ENCODE measurements around the gene ADARB1.

ADARB1 gene

DNA sequence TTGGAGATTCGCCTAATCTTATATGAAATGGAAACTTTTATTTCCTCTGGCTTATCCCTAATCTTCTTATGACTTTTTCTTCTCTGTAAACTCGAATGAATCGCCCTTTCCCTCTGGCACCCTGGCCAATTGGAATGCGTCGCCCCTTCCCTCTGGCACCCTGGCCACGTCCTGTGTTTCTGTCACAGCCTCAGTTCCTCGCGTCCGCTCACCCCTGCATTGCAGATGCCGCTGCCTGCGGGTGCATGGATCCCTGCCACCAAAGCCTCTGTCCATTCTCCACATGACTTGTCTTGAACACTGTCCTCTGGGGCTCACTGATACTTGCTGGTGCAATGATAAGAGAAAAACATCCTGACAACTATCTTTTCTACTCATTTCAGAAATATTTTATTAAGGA is 104.6 kb downstream of the ADARB1 start:
- H3K27me3 ChIP-seq (ENCODE audit: low read depth) = no peaks in the 10 kb centered on the region
- in situ Hi-C loops (cut with MboI; ENCODE audit: low sequenced_read_pairs) = no loop called here
- no peaks in the 10 kb centered on the region for H3K4me1 ChIP-seq
- H3K36me3 ChIP-seq (replicated peaks) = no peaks in the 10 kb centered on the region
- no peak for DNase-seq (ENCODE audit: low spot score in 2 of 2)
- H3K9me3 ChIP-seq = no peaks in the 10 kb centered on the region
- H3K4me3 ChIP-seq = no peak overlapping the region

DNA sequence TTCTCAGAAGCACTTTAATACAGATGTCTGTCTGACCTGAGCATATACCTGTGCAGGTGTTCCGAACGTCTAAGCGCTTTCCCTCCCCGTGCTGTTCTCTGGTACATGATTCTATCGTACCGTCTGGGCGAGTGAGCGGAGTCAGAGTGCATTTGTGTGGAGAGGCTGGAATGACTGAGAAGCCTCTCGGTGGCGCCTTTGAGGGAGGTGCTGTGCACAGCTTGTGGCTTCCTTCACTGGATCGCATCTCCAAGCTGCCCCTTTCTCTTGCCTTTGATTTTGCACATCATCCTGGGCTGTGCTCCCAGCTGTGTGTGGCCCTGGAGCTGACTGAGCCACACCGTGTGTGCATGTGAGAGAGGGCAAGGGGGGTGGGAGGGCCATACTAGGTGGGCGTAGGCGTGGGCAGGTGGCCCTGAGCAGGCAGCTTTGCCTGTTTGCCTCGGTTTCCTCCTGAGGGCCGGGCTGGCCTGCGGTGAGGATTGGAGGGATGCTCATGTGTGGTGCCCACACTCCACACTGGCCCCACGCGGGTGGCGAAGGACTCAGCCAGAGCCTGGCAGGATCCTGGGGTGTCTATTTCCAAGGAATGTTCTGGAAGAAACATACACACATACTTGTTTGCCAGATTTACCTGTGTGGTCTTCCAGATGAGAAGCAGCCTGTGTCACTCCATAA is 105.3 kb downstream of the ADARB1 start:
- H3K4me1 ChIP-seq = no peaks in the 10 kb centered on the region
- H3K9me3 ChIP-seq = no peaks in the 10 kb centered on the region
- DNase-seq (ENCODE audit: low spot score in 2 of 2) = no peak
- in situ Hi-C loops (cut with MboI; ENCODE audit: low sequenced_read_pairs) = no loop called here
- no peaks in the 10 kb centered on the region for H3K27me3 ChIP-seq (ENCODE audit: low read depth)
- no peak overlapping the region for H3K4me3 ChIP-seq
- H3K36me3 ChIP-seq (replicated peaks) = no peaks in the 10 kb centered on the region

DNA sequence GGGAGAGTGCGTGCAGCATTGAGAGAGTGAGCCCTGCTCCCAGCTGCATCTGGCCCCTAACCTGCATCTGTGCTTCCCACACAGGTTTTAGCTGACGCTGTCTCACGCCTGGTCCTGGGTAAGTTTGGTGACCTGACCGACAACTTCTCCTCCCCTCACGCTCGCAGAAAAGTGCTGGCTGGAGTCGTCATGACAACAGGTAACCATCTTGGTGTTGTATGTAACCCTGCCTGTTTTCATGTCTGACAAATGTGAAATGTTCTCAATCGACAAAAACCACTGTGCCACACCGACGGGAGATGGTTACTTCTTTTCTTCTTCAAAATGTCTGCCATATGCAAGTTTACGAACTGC is 105.8 kb downstream of the ADARB1 start:
- Histone ChIP-seq H3K27me3 (ENCODE audit: low read depth) (no peaks in the 10 kb centered on the region), H3K36me3 (replicated peaks) (no peaks in the 10 kb centered on the region), H3K4me3 (no peak overlapping the region), H3K4me1 (no peaks in the 10 kb centered on the region), H3K9me3 (no peaks in the 10 kb centered on the region)
- DNase-seq (ENCODE audit: low spot score in 2 of 2) = no peak
- in situ Hi-C loops (cut with MboI; ENCODE audit: low sequenced_read_pairs) = no loop called here

DNA sequence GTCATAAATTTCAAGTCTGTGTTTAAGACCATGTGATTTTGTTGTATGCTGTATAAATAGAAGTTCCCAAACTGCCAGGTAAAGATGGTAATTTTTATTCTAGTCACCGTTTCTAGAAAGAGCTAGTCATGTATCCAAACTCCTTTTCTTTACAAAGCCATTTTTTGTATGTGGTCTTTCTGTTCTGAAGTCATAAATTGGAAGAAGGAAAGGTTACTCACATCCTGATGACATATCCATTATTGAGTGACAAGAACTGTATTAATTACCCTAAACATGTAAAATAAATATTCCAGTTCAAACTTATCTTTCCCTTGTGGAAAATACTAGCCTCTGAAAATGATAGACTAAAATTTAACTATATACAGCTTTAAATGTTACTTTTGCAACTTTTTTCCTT is 108.6 kb downstream of the ADARB1 start:
- no peaks in the 10 kb centered on the region for H3K27me3 ChIP-seq (ENCODE audit: low read depth)
- in situ Hi-C loops (cut with MboI; ENCODE audit: low sequenced_read_pairs) = no loop called here

DNA sequence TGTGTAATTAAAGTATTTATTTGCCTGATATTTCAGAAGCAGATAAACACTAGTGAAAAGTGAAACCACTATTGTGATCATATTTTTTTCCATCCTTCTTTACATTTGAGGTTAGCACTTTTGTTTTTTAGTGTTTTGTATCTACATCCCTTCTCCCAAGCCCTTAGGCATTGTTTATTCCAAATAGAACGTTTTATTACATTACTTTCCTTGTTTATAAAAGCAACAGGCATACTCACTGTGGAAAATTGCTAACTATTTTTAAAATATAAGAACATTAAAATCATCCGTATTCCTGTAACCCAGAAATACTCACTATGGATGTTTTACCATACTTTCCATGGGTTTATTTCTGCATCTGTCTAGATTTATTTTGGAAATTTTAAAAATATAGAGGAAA is 109.5 kb downstream of the ADARB1 start:
- H3K9me3 ChIP-seq = peaks cover 3% of the 10 kb centered on the region; the same call in 1 of the 2 replicates
- in situ Hi-C loops (cut with MboI; ENCODE audit: low sequenced_read_pairs) = no loop called here
- no peaks in the 10 kb centered on the region for H3K4me1 ChIP-seq
- DNase-seq (ENCODE audit: low spot score in 2 of 2) = no peak
- H3K36me3 ChIP-seq (replicated peaks) = peaks cover 9% of the 10 kb centered on the region; the same call in 1 of the 2 replicates
- no peaks in the 10 kb centered on the region for H3K27me3 ChIP-seq (ENCODE audit: low read depth)
- no peak overlapping the region for H3K4me3 ChIP-seq

More for the DNA sequence above, 108.6 kb downstream of the ADARB1 start:
- Histone ChIP-seq H3K36me3 (replicated peaks) (peaks cover 9% of the 10 kb centered on the region; the same call in 1 of the 2 replicates), H3K9me3 (peaks cover 3% of the 10 kb centered on the region; the same call in 1 of the 2 replicates), H3K4me1 (no peaks in the 10 kb centered on the region), H3K4me3 (no peak overlapping the region)
- no peak for DNase-seq (ENCODE audit: low spot score in 2 of 2)

DNA sequence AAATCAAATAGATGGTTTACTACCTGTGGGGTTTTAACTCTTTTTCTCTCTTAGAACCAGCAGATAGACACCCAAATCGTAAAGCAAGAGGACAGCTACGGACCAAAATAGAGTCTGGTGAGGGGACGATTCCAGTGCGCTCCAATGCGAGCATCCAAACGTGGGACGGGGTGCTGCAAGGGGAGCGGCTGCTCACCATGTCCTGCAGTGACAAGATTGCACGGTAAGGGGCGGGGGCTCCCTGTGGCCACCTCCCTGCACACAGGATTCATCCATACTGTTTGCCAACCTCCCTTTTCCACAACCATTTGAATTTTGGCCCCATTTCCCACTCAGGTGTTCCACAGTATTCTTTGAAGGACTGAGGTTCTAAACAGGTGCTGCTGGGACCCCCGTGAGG is 110.5 kb downstream of the ADARB1 start:
- in situ Hi-C loops (cut with MboI; ENCODE audit: low sequenced_read_pairs) = no loop called here
- H3K36me3 ChIP-seq (replicated peaks) = peaks cover 9% of the 10 kb centered on the region; the same call in 1 of the 2 replicates

DNA sequence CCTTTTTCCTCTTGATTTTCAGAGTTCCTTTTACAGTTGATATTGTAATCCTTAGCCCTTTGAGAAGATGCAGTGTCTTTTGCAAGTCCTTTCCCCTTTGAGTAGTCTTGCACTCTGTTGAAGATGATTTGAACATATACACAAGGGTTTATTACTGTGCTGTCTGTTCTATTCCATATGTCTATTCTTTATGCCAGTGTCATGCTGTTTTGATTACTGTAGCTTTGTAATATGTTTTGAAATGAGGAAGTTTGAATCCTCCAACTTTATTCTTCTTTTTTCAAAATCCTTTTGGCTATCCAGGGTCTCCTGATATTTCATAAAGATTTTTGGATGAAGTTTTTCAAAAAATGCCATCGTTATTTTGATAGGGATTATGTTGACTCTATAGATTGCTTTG is 112.3 kb downstream of the ADARB1 start:
- Histone ChIP-seq H3K4me3 (no peak overlapping the region), H3K9me3 (peaks cover 3% of the 10 kb centered on the region; the same call in 1 of the 2 replicates), H3K4me1 (no peaks in the 10 kb centered on the region), H3K36me3 (replicated peaks) (peaks cover 9% of the 10 kb centered on the region; the same call in 1 of the 2 replicates), H3K27me3 (ENCODE audit: low read depth) (no peaks in the 10 kb centered on the region)
- in situ Hi-C loops (cut with MboI; ENCODE audit: low sequenced_read_pairs) = no loop called here
- no peak for DNase-seq (ENCODE audit: low spot score in 2 of 2)

More for the DNA sequence above, 110.5 kb downstream of the ADARB1 start:
- DNase-seq (ENCODE audit: low spot score in 2 of 2) = no peak
- Histone ChIP-seq H3K27me3 (ENCODE audit: low read depth) (no peaks in the 10 kb centered on the region), H3K4me3 (no peak overlapping the region), H3K4me1 (no peaks in the 10 kb centered on the region), H3K9me3 (peaks cover 3% of the 10 kb centered on the region; the same call in 1 of the 2 replicates)

DNA sequence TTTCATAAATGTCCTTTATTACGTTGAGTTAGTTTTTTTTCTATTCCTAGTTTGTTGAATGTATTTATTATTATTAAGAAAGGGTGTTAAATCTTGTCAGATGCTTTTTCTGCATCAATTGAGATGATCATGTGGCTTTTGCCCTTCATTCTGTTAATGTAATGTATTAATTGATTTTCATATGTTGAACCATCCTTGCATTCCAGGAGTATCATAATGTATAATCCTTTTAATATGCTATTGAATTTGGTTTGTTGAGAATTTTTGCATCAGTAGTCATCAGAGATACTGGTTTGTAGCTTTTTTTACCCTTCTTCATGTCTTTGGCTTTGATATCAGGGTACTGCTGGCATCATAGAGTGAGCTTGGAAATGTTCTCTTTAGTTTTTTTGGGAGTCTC is 113.3 kb downstream of the ADARB1 start:
- peaks cover 9% of the 10 kb centered on the region; the same call in 1 of the 2 replicates for H3K36me3 ChIP-seq (replicated peaks)
- H3K9me3 ChIP-seq = peaks cover 3% of the 10 kb centered on the region; the same call in 1 of the 2 replicates
- no peak for DNase-seq (ENCODE audit: low spot score in 2 of 2)
- no peaks in the 10 kb centered on the region for H3K4me1 ChIP-seq
- H3K4me3 ChIP-seq = no peak overlapping the region
- H3K27me3 ChIP-seq (ENCODE audit: low read depth) = no peaks in the 10 kb centered on the region
- in situ Hi-C loops (cut with MboI; ENCODE audit: low sequenced_read_pairs) = no loop called here

DNA sequence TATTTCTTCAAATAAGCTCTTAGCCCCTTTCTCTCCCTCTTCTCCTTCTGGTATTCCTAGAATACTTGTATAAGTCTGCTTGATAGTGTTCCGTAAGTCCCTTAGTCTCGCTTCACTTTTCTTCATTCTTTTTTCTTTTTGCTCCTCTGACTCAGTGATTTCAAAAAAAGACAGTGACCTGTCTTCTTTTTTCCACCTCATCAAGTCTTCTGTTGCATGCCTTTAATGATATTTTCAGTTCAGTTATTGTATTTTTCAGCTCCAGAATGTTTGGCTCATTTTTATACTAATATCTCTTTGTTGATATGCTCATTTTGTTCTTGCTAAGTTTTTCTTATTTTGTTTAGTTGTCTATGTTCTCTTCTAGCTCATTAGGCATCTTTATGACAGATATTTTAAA is 115.6 kb downstream of the ADARB1 start:
- in situ Hi-C loops (cut with MboI; ENCODE audit: low sequenced_read_pairs) = no loop called here
- Histone ChIP-seq H3K9me3 (peaks cover 3% of the 10 kb centered on the region; the same call in 1 of the 2 replicates), H3K36me3 (replicated peaks) (peaks cover 9% of the 10 kb centered on the region; the same call in 1 of the 2 replicates), H3K27me3 (ENCODE audit: low read depth) (no peaks in the 10 kb centered on the region), H3K4me1 (no peaks in the 10 kb centered on the region), H3K4me3 (no peak overlapping the region)
- DNase-seq (ENCODE audit: low spot score in 2 of 2) = no peak

DNA sequence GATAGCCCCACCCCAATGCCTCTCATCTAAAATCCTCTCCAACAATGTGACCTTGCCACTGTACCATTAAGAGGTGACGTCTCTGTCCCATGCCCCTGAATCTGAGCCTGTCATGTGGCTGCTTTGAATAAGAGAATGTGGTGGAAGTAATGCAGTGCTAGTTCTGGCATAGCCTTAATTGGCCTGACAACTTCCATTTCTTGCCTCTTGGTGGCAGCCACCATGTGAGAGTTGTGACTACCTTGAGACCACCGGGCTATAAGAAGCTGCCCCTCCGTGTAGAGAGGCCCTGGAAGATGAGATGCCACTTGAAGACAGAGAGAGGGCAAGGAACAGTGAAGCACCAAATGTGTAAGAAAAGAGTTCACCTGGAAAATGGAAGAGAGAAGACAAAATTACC is 118.0 kb downstream of the ADARB1 start:
- Histone ChIP-seq H3K27me3 (ENCODE audit: low read depth) (no peaks in the 10 kb centered on the region), H3K36me3 (replicated peaks) (no peaks in the 10 kb centered on the region), H3K4me1 (no peaks in the 10 kb centered on the region), H3K4me3 (no peak overlapping the region), H3K9me3 (no peaks in the 10 kb centered on the region)
- no peak for DNase-seq (ENCODE audit: low spot score in 2 of 2)
- in situ Hi-C loops (cut with MboI; ENCODE audit: low sequenced_read_pairs) = no loop called here

DNA sequence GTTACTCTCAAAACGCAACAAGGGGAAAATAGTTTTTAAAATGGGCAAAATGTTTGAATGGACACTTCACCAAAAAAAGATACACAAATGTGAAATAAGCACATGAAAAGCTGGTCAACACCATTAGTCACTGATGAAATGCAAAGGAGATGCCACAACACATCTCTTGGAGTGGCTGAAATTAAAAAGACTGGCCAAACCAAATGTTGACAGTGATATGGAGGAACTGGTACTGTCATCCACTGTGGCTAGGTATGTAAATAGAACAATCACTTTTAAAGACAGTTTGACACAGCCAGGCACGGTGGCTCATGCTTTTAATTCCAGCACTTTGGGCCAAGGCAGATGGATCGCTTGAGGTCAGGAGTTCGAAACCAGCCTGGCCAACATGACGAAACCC is 122.2 kb downstream of the ADARB1 start:
- in situ Hi-C loops (cut with MboI; ENCODE audit: low sequenced_read_pairs) = no loop called here
- Histone ChIP-seq H3K4me3 (no peak overlapping the region), H3K9me3 (no peaks in the 10 kb centered on the region), H3K36me3 (replicated peaks) (no peaks in the 10 kb centered on the region), H3K4me1 (no peaks in the 10 kb centered on the region), H3K27me3 (ENCODE audit: low read depth) (no peaks in the 10 kb centered on the region)
- DNase-seq (ENCODE audit: low spot score in 2 of 2) = no peak

DNA sequence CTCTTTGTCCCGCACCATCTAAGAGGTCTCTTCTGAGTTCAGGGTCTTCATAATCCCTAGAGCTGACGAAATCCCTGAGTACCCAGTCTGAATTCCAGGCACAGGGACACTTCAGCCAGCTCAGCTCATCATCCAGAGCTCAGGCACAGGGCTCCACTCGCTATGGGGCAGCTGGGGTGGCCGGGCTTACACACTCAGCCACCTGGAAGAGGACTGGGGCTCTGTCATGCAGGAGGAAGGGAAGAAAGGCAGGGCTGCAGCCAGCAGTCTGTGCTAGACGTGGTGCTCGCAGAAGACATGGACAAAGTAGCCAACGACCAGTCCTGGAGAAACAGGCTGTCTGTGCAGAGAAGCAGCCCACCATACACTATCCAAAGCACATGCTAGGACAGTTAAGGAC is 124.8 kb downstream of the ADARB1 start:
- Histone ChIP-seq H3K27me3 (ENCODE audit: low read depth) (no peaks in the 10 kb centered on the region), H3K4me3 (no peak overlapping the region), H3K36me3 (replicated peaks) (no peaks in the 10 kb centered on the region), H3K9me3 (no peaks in the 10 kb centered on the region), H3K4me1 (no peaks in the 10 kb centered on the region)
- DNase-seq (ENCODE audit: low spot score in 2 of 2) = no peak
- in situ Hi-C loops (cut with MboI; ENCODE audit: low sequenced_read_pairs) = no loop called here

DNA sequence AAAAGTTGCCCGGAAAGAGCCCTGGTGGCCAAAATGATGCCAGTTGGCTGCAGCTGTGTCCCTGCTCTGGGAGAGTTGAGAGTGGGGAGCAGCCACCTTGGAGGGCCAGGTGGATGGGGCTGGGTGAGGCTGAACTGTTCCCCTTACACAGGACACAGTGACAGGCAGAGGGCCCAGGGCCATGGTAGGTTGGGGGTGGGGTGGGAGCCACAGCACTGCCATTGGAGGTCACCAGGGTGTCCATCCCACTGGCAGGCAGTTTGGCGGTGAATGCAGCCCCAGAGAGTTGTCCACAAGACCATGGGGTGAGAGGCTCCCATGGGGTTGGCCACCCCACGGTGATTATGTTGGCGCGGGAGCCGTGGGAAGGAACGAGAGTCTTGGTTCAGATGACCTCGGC is 125.7 kb downstream of the ADARB1 start:
- in situ Hi-C loops (cut with MboI; ENCODE audit: low sequenced_read_pairs) = no loop called here
- DNase-seq (ENCODE audit: low spot score in 2 of 2) = no peak
- H3K36me3 ChIP-seq (replicated peaks) = no peaks in the 10 kb centered on the region

DNA sequence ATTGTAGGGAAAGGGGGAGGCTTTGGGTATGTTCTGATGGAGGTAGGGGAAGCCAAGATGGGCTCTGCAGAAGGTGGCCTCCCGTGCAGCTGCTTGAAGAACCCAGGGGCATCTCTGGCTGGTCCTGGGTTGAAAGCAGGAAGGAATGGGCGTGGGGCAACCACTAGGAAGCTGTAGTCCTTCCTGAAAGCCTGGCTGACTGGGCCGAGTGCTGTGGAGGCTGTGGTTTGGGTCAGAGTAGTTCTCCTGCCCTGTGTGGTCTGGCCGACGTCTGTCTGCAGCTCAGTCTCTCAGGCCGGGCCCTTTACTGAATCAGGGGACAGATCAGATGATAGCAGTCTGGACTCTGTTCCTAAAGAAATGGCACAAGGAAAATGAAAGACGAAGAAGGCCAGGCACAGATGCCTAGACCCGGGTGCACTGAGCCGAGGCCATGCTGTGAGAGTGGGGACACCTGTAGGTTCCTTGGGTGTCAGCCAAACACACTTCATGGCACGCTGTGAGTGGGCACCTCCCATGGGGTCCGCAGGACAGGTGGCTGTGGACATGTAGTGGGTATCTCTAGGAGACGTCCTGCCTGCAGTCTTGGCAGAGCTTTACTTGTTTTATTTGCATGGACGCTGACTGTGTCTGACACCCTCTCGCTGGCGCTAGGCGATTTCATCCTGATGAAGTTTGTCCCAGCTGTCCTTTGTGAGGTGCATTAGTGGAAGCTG is 126.4 kb downstream of the ADARB1 start:
- Histone ChIP-seq H3K4me1 (no peaks in the 10 kb centered on the region), H3K4me3 (no peak overlapping the region), H3K27me3 (ENCODE audit: low read depth) (no peaks in the 10 kb centered on the region), H3K36me3 (replicated peaks) (no peaks in the 10 kb centered on the region), H3K9me3 (no peaks in the 10 kb centered on the region)
- in situ Hi-C loops (cut with MboI; ENCODE audit: low sequenced_read_pairs) = no loop called here
- no peak for DNase-seq (ENCODE audit: low spot score in 2 of 2)

More for the DNA sequence above, 125.7 kb downstream of the ADARB1 start:
- no peaks in the 10 kb centered on the region for H3K9me3 ChIP-seq
- H3K27me3 ChIP-seq (ENCODE audit: low read depth) = no peaks in the 10 kb centered on the region
- no peaks in the 10 kb centered on the region for H3K4me1 ChIP-seq
- no peak overlapping the region for H3K4me3 ChIP-seq

Measured in HAP-1 (cell line).